GM21786 (cell line): ENCODE results near the gene PRDX5.
"Not testable (repeated sequence)": the region's sequence is repeated elsewhere in the genome, so short reads cannot be mapped to it uniquely, and the experiment has no call there.

Experiments
- ATAC-seq: cut with Tn5 transposase; IDR thresholded peaks from one replicate; pipeline ENCODE4 v1.9.1; 2021; ENCODE audit not compliant: unreplicated experiment

PRDX5 gene

DNA sequence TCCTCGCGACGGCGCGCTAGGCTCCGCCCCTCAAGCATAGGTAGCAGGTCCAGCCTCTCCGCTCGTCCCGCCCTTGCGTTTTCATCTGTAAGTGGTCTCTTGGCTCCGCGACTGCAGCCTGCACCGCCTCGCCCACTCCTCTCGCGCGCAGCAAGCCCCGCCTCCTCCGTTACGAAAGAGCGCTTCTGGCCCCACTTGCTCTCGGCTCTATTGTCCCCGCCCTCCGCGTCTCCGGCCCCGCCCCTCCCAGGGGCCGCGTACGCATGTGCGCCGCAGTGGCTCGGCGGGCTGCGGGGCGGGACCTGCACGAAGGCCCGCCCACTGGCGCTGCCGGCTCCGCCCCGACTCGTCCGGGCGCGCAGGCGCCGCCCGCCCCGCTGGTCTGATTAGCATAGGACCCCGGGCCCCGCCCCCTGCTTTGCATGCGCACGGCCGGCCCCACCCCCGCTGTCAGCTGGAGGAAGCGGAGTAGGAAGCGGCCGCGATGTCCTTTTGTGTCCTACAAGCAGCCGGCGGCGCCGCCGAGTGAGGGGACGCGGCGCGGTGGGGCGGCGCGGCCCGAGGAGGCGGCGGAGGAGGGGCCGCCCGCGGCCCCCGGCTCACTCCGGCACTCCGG lies 12.7 kb upstream of the PRDX5 start, which contains the start of gene ESRRA:
Gene ESRRA, plus strand, starts transcription at position 450 of the 616 bp plus-strand sequence. CDS start 1,656 bp downstream, outside the sequence.
- peak; percentile 63 for ATAC-seq

DNA sequence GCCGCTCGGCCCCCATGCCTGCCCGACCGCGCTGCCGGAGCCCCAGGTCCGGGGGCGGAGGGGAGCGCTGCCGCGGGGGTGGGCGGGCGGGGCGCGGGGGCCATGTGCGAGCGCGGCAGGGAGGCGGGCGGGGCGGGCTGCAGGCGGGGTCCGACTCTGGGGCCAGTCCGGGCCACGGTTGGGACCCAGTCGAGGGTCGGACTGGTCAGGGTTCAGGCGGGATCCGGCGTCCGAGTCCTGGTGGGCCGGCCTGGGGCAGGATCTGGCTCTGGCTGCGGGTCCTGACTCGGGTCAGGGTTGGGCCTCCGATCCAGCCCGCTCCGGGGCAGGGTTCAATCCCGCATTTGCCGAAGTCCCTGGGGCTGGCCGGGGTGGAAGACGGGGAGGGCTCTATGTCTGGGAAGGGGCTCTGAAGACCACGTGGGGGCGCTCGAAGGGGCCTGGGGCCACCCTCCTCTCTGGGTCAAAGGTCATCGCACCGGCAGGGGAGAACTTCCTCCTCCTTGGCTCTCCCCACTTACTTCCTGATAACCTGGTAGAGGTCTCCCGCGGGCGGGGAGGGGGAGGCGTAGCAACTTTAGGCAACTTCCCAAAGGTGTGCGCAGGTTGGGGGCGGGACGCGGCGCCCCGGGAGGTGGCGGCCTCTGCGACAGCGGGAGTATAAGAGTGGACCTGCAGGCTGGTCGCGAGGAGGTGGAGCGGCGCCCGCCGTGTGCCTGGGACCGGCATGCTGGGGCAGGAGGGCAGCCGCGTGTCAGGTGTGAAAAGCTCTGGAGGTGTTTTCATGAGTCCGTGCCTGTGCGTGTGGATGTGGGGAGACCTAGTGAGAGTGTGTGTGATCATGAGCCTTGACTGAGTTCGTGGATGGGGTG lies 12.0 kb upstream of the PRDX5 start:
- ATAC-seq: peak; percentile 28

DNA sequence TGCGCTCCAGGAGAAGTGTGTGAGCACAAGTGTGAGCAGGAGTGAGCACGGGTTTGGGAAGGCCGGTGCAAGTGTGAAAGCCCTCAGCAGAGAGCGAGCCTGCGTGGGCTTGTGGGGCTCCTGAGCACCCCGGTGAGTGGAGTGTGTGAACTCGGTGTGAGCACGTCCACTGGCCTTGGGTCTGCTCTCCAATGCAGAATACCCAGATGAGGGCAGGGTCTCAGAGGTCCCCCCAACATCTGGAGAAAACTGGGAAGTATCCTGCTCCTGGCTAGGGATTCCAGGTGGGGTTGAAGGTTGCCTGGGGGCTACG lies 11.4 kb upstream of the PRDX5 start:
- no peak for ATAC-seq

DNA sequence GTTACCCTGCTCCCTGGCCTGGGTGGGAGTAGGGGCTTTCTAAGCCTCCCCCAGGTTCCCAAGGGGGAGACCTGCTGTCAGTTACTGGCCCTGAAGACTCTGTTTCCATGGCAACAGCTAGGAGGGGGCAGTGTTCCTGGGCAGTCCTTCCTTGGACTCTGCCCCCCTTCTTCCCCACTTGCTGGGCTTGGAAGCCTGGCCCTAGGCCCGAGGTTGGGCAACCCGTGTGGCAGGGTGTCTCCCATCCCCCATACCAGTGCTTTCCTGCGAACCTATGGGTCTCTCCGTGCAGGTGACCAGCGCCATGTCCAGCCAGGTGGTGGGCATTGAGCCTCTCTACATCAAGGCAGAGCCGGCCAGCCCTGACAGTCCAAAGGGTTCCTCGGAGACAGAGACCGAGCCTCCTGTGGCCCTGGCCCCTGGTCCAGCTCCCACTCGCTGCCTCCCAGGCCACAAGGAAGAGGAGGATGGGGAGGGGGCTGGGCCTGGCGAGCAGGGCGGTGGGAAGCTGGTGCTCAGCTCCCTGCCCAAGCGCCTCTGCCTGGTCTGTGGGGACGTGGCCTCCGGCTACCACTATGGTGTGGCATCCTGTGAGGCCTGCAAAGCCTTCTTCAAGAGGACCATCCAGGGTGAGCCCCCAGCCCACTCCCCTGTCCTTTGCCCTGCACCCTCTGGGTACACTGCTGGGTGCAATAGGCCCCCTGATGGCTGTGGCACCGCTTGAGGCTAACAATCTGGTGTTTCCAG lies 10.9 kb upstream of the PRDX5 start:
- no peak for ATAC-seq

DNA sequence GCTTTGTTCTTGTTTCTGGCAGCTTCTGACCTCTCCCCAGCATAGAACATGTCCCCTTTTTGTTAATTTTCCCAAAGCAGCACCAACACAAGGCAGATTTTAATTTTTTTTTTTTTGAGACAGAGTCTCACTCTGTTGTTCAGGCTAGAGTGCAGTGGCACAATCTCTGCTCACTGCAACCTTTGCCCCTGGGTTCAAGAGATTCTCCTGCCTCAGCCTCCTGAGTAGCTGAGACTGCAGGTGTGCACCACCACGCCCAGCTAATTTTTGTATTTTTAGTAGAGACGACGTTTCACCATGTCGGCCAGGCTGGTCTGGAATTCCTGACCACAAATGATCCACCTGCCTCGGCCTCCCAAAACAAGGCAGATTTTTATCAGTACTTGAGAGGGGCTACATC lies 10.1 kb upstream of the PRDX5 start:
- not testable (repeated sequence) for ATAC-seq

DNA sequence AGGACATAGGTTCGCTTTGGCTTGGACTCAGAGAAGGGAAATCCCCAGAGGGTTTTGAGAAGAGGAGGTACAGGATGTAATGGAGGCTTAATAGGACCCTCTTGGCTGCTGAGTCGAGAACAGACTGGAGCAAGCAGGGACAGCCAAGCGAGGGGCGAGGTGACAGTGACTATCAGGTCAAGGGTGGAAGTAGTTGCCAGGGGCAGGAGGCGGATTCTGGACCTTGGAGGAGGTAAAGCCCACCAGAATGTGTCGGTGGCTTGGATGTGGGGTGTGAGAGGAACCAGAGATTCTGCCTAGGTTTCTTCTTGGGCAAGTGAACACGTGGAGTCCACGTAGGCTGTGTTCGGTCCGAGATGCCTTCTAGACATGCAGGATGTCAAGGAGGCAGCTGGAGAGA lies 5.0 kb upstream of the PRDX5 start:
- no peak for ATAC-seq

DNA sequence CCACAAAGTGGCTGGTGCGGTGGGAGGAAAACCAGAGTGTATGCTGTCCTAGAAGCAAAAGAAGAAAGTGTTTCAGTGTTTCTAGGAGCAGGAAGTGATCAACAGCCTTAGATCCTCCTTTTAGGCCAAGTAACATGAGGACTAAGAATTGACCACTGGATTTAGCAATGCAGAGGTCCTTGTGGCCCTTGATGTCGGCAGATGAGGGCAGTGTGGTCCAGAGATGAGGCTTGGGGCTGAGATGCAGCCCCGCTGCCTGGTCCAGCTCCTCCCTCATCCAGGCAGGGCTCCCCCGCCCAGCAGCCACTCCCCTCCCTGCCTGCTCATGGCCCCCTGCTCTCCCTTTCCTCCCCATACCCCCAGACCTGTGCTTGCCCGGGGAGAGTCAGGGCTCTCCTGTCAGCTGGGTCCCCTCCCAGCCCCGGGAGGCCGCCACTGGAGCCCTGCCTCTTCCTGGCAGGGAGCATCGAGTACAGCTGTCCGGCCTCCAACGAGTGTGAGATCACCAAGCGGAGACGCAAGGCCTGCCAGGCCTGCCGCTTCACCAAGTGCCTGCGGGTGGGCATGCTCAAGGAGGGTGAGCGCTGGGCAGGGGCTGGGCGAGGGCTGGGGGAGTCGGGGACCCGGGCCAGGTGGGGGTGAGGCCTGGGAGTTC lies 4.3 kb upstream of the PRDX5 start:
- ATAC-seq: no peak

DNA sequence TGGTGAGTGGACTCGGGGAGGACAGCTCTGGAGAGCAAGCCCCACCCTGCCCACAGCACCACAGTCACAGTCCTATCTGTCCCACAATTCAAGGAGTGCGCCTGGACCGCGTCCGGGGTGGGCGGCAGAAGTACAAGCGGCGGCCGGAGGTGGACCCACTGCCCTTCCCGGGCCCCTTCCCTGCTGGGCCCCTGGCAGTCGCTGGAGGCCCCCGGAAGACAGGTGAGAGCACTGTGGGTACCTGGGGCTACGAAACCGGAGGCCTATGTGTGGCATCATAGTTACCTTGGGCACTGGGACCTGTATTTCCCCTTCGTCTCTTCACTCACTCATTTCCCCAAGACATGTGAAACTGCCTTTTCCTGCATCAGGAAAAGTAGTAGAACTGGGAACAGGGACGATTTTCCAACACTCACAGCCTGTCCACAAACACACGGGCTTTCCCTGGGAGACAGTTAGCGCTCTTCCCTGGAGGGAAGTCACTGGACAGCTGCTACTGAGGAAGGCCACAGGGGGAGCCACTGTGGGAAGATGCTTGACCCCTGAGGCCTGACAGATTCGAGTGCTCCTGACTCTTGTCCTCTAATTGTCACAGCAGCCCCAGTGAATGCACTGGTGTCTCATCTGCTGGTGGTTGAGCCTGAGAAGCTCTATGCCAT lies 3.6 kb upstream of the PRDX5 start:
- no peak for ATAC-seq

DNA sequence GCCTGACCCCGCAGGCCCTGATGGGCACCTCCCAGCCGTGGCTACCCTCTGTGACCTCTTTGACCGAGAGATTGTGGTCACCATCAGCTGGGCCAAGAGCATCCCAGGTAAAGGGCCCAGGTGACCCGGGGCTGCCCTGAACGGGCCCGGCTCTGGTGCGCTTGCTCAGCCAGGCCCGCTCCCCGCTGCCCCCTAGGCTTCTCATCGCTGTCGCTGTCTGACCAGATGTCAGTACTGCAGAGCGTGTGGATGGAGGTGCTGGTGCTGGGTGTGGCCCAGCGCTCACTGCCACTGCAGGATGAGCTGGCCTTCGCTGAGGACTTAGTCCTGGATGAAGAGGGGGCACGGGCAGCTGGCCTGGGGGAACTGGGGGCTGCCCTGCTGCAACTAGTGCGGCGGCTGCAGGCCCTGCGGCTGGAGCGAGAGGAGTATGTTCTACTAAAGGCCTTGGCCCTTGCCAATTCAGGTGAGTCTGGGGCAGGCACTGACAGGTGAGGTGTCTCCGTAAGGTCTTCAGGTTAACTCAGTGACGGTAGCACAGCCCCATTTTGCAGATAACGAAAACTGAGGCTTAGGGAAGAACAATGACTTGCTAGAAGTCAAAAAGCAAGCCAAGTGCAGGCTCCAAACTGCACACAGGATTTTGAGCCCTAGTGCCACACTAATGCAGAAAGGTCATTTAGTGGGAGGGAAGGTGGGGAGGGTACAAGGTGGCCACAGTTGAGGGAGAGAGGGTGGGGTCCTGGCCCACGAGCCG lies 2.9 kb upstream of the PRDX5 start:
- ATAC-seq: no peak

DNA sequence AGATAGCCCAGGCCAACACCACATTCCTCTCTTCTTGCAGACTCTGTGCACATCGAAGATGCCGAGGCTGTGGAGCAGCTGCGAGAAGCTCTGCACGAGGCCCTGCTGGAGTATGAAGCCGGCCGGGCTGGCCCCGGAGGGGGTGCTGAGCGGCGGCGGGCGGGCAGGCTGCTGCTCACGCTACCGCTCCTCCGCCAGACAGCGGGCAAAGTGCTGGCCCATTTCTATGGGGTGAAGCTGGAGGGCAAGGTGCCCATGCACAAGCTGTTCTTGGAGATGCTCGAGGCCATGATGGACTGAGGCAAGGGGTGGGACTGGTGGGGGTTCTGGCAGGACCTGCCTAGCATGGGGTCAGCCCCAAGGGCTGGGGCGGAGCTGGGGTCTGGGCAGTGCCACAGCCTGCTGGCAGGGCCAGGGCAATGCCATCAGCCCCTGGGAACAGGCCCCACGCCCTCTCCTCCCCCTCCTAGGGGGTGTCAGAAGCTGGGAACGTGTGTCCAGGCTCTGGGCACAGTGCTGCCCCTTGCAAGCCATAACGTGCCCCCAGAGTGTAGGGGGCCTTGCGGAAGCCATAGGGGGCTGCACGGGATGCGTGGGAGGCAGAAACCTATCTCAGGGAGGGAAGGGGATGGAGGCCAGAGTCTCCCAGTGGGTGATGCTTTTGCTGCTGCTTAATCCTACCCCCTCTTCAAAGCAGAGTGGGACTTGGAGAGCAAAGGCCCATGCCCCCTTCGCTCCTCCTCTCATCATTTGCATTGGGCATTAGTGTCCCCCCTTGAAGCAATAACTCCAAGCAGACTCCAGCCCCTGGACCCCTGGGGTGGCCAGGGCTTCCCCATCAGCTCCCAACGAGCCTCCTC lies 2.0 kb upstream of the PRDX5 start:
- not testable (repeated sequence) for ATAC-seq

DNA sequence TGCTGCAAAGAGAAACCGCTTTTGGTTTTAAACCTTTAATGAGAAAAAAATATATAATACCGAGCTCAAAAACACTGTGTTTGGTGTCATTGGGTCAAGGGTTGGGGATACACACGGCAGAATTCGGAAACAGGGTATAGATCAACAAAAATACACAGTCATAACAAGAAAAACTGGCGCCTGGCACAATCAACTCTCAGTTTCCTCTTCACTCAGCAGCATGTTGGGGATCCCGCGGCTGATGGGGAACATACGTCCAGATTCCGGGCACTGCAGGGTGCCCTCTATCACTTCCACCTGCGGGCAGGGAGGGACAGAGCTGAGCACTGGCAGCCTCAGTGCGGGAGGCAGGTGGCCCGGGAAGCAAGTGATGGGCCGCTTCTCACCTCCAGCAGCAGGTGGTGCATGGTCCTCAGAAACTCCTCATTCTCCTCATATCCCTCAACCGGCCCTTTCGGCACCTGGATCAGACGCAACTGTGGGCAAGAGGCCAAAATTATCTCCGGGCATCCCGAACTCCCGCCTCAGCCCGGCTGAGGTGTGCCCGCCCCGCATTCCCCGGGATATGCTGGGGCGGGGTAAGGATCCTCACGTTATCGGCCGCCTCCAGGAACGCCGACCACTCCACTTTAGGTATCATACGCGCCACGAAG lies 1.1 kb upstream of the PRDX5 start:
- no peak for ATAC-seq

DNA sequence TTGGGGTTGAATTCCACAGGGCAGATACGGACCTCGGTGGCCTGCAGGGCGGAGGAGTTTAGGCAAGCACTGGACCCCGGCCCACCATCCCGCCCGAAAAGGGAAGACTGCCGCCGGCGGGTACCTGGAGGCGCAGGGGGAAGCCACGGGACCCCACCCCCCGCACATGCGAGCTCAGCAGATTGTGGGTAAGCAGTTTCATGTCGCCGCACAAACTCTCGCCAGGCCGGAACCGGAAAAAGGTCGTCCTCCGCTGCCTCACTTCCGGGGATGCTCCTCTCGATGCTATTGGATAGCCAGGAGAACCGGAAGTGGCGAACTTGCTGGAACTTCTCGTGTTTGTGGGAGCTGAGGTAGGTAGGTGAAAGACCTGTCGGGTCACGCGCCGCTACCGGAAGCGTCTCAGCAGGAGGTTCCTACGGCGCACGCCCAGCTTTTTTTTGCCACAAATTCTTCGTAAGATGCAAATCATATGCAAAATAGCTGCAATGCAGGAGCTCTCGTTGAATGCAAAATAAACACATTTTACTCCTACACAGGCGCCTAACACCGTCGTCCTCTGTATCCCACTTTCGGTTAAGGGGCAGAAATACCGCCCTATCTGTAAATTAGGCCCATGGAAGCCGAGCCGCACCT lies 478 bp upstream of the PRDX5 start, which contains the start of gene TRMT112:
Gene TRMT112, minus strand, starts transcription at position 235 of the 636 bp plus-strand sequence. Its CDS starts 33 bp downstream, at position 202.
- peak; percentile 51 for ATAC-seq

DNA sequence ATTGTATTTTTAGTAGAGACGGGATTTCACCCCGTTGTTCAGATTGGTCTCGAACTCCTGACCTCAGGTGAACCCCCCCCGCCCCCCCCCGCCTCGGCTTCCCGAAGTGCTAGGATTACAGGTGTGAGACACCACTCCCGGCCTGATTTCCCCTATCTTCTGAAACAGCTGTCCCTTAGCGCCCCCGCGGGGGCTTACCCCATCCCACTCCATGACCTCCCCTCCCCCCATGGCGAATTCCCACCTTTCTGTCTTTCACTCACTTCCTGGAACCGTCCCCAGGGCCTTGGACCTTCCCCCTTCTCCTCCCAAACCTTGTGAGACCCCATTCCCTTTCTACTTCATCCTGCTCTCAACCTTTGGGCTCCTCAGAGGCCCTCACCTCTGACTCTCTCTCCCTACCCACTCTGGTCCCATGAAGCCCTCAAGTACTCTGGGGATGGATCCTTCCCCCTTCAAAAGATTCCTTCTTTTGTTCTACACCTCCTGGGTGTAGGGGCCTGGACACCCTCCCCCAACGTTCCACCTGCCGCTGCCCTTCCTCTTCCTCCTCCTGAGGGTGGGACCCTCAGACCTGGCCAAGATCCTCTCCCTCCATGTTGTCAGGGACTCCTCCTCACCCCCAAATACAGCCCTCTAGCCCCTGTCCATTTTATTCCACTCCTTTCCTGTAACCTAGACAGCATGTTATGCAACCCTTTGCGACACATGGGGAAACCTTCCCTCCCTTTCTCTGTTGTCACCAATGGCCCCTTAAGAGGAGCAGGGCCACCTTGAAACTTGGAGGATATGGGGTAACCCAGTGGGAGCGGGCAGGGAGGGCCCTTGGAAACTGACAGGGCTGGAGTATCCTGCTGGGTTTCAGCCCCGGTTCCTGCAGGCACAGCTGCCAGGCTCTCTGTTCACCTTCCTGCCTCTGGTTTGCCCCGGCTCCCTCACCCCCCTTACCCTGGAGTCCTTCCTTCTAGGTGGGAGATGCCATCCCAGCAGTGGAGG lies 1.1 kb downstream of the PRDX5 start:
- ATAC-seq: no peak

DNA sequence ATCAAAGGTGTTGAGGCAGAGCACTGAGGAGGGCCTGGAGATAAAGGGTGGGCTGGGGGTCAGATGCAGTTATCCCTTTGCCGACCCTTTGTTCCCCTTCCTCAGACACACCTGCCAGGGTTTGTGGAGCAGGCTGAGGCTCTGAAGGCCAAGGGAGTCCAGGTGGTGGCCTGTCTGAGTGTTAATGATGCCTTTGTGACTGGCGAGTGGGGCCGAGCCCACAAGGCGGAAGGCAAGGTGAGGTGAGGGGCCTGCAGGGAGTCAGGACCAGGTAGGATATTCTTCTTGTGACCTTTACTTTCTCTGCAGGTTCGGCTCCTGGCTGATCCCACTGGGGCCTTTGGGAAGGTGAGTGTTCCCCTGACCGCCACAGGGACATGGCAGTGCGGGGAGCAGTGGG lies 2.6 kb downstream of the PRDX5 start:
- ATAC-seq: no peak

DNA sequence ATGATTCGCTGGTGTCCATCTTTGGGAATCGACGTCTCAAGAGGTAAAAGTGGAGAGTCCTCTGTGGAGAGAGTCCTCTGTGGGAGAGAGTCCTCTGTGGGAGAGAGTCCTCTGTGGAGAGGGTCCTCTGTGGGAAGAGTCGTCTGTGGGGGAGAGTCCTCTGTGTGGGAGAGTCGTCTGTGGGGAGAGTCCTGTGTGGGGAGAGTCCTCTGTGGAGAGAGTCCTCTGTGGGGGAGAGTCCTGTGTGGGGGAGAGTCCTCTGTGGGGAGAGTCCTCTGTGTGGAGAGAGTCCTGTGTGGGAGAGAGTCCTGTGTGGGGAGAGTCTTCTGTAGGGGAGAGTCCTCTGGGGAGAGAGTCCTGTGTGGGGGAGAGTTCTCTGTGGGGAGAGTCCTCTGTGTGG lies 3.1 kb downstream of the PRDX5 start:
- ATAC-seq: no peak

DNA sequence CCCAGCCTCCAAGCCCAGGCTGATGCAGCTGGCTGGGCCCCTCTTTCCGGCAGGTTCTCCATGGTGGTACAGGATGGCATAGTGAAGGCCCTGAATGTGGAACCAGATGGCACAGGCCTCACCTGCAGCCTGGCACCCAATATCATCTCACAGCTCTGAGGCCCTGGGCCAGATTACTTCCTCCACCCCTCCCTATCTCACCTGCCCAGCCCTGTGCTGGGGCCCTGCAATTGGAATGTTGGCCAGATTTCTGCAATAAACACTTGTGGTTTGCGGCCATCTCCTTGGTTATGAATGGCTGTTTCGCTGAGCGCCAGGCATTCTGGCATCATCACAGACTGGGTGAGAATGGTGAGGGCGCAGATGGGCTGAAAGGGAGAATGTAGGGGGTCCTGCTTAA lies 3.6 kb downstream of the PRDX5 start:
- no peak for ATAC-seq

DNA sequence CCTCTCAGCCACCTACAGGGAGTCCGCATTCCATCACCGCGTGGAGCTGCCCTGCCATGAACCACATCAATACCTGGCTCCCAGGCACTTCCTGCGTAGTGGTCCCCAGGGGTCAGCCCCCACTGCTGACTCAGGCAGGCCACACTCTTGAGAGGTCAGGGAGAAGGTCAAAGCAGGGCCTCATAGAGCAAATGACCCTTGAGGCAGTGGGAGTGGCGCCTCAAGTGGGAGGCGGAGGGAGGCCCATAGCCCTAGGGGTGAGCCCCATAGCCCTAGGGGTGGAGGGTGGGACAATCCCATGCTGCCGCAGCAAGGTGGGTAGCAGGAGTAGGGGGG lies 5.0 kb downstream of the PRDX5 start:
- ATAC-seq: no peak
